ENCODE measurements around the gene DDB1. TPM values are rescaled to one million over a fixed set of nuclear protein-coding genes. Genes with fewer than 3 reads are reported as not detected.

Gene DDB1
- polyA plus RNA-seq, 3 donors, result 222 to 233 (median 226) TPM

GRCh38 chr11:61359516-61359915 is 26.6 kb upstream of the DDB1 start:
- DNase-seq, result no peak

- DNase-seq, result no peak
Observed at GRCh38 chr11:61358566-61358965, 25.7 kb upstream of the DDB1 start.

- no peak for DNase-seq
Observed at GRCh38 chr11:61357894-61358239, 25.0 kb upstream of the DDB1 start.

- no peak for DNase-seq
Observed at GRCh38 chr11:61357233-61357893, 24.5 kb upstream of the DDB1 start.

- DNase-seq, result no peak
Observed at GRCh38 chr11:61356706-61357105, 23.8 kb upstream of the DDB1 start.

- DNase-seq, result no peak
Observed at GRCh38 chr11:61354208-61354607, 21.3 kb upstream of the DDB1 start.

- no peak for DNase-seq
Observed at GRCh38 chr11:61353131-61354067, 20.5 kb upstream of the DDB1 start.

- DNase-seq, result no peak
Observed at GRCh38 chr11:61352038-61352437, 19.1 kb upstream of the DDB1 start.

GRCh38 chr11:61350803-61351202 is 17.9 kb upstream of the DDB1 start:
- no peak for DNase-seq

- DNase-seq, result no peak
Observed at GRCh38 chr11:61350336-61350735, 17.4 kb upstream of the DDB1 start.

- no peak for DNase-seq
Observed at GRCh38 chr11:61349916-61350315, 17.0 kb upstream of the DDB1 start.

GRCh38 chr11:61349189-61349751 is 16.4 kb upstream of the DDB1 start:
- DNase-seq, result no peak

GRCh38 chr11:61347916-61348461 is 15.1 kb upstream of the DDB1 start:
- DNase-seq, result no peak

- no peak for DNase-seq
Observed at GRCh38 chr11:61345954-61346843, 13.3 kb upstream of the DDB1 start.

- no peak for DNase-seq
Observed at GRCh38 chr11:61345170-61345610, 12.3 kb upstream of the DDB1 start.

GRCh38 chr11:61343792-61344745 is 11.2 kb upstream of the DDB1 start:
- DNase-seq, result no peak

GRCh38 chr11:61342207-61342803 is 9.4 kb upstream of the DDB1 start:
- DNase-seq, result no peak

- DNase-seq, result no peak
Observed at GRCh38 chr11:61341706-61342105, 8.8 kb upstream of the DDB1 start.

- DNase-seq, result no peak
Observed at GRCh38 chr11:61340979-61341378, 8.1 kb upstream of the DDB1 start.

- DNase-seq, result no peak
Observed at GRCh38 chr11:61339490-61339878, 6.6 kb upstream of the DDB1 start.

All from renal pelvis (tissue), 4 donors.